ENCODE measurements around the gene PPP1R3D.
"Not testable (repeated sequence)": the region's sequence is repeated elsewhere in the genome, so short reads cannot be mapped to it uniquely, and the experiment has no call there.

PPP1R3D gene, protein sequence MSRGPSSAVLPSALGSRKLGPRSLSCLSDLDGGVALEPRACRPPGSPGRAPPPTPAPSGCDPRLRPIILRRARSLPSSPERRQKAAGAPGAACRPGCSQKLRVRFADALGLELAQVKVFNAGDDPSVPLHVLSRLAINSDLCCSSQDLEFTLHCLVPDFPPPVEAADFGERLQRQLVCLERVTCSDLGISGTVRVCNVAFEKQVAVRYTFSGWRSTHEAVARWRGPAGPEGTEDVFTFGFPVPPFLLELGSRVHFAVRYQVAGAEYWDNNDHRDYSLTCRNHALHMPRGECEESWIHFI

GRCh38 chr20:59940129-59940955, at the start of gene PPP1R3D, which contains the start of gene FAM217B:
Gene PPP1R3D, minus strand, starts transcription at chr20:59940305. Its CDS starts 374 bp downstream, at chr20:59939931.
Gene FAM217B, plus strand, starts transcription at chr20:59940389. Its CDS starts 3,555 bp downstream, at chr20:59943944.
- DNase-seq (ENCODE audit: low spot score) = peak; percentile 93

DNA sequence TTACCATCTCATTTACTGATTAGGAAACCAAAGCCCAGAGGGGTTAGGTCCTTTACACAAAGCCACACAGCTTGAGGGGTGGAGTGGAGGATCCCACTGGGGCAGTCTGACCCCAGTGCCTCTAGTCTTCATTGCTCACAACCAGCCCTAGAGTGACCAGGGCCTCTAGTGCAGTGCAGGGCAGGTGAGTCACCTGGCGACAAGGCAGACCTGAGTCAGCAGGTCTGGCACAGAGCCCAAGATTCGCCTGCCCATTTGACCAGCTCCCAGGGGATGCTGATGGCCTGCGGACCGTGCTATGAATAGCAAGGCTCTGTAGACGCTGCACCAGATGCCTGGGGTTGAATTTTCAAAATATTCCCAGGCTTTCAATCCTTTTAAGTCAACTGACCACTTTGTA, 48.0 kb upstream of the PPP1R3D start:
- no peak for DNase-seq (ENCODE audit: low spot score)

GRCh38 chr20:59987135-59987534, 47.0 kb upstream of the PPP1R3D start:
- no peak for DNase-seq (ENCODE audit: low spot score)

DNA sequence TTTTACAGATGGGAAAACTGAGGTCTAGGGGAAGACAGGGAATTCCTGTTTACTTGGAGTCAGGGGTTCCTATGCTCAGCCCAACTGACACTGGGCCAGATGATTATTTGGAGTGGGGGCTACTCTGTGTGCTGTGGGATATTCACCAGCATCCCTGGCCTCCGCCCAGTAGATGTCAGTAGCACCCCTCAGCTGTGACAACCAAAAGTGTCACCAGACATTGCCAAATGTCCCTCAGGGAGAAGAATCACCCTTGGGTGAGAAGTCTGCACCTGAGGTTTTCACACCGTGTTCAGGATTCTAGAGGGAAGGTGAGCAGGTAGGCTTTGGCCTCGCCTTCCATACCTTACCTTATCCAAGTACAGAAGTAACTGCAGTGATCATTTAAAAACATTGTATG, 45.8 kb upstream of the PPP1R3D start:
- peak; percentile 11 for DNase-seq (ENCODE audit: low spot score)

DNA sequence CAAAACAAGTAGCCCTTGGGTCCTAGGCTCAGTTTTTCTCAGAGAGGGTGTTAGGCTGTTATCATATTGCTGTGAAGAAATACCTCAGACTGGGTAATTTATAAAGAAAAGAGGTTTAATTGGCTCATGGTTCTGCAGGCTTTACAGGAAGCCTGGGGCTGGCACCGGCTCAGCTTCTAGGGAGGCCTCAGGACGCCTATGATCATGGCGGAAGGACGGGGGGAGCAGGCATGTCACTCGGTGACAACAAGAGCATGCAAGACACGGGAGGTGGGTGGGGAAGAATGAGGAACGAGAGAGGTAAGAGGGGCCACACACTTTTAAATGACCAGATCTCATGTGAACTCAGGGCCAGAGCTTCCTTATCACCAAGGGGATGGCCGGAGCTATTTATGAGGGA, 45.1 kb upstream of the PPP1R3D start:
- DNase-seq (ENCODE audit: low spot score) = no peak

- no peak for DNase-seq (ENCODE audit: low spot score)
Observed at GRCh38 chr20:59984541-59984940, 44.4 kb upstream of the PPP1R3D start.

GRCh38 chr20:59983076-59983475, 43.0 kb upstream of the PPP1R3D start:
- DNase-seq (ENCODE audit: low spot score) = no peak

GRCh38 chr20:59977086-59977485, 37.0 kb upstream of the PPP1R3D start:
- no peak for DNase-seq (ENCODE audit: low spot score)

GRCh38 chr20:59976156-59976782, 36.2 kb upstream of the PPP1R3D start:
- no peak for DNase-seq (ENCODE audit: low spot score)

GRCh38 chr20:59972037-59972801, 32.1 kb upstream of the PPP1R3D start:
- DNase-seq (ENCODE audit: low spot score) = no peak

DNA sequence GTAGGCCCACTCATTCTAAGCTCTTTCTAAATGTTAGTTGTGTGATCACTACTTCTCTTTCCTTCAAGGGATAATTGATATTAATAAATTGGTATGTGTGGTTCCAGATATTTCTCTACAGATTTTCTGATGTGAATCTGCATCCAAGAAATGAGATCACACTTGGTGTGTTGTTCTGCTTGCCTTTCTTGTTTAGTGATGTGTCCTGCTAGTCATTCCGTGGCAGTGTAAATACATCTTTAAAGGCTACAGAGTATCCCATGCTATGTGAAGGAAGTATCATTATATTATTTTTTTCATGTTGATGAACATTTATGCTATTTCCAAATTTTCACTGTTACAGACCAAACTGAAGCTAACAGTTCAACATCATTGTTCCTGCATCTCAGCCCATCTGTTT, 31.3 kb upstream of the PPP1R3D start:
- no peak for DNase-seq (ENCODE audit: low spot score)

DNA sequence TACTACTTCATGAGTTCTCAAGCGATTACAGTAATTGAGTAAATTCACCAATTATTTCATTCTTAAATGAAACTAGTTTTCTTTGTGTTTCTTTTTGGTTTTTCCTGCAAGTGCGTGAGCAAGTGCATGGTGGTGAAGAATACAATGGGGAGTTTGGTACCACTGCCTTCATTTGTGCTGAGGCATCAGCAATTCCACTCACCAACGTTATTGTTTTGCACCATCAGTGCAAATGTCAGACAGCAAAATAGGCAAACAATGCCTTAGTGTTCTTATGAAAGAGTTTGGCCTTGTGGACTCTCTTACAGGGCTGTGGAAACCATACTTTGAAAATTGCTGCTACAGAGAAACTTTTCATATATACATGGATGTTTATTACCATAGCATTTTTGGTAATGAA, 26.3 kb upstream of the PPP1R3D start:
- DNase-seq (ENCODE audit: low spot score) = no peak

GRCh38 chr20:59962155-59962554, 22.1 kb upstream of the PPP1R3D start:
- no peak for DNase-seq (ENCODE audit: low spot score)

GRCh38 chr20:59961423-59961822, 21.3 kb upstream of the PPP1R3D start:
- no peak for DNase-seq (ENCODE audit: low spot score)

GRCh38 chr20:59958626-59959025, 18.5 kb upstream of the PPP1R3D start:
- DNase-seq (ENCODE audit: low spot score) = no peak

- no peak for DNase-seq (ENCODE audit: low spot score)
Observed at GRCh38 chr20:59958123-59958522, 18.0 kb upstream of the PPP1R3D start, which contains the start of gene CDH26. Gene CDH26, plus strand, starts transcription at chr20:59958423. Its CDS starts 304 bp downstream, at chr20:59958727.

DNA sequence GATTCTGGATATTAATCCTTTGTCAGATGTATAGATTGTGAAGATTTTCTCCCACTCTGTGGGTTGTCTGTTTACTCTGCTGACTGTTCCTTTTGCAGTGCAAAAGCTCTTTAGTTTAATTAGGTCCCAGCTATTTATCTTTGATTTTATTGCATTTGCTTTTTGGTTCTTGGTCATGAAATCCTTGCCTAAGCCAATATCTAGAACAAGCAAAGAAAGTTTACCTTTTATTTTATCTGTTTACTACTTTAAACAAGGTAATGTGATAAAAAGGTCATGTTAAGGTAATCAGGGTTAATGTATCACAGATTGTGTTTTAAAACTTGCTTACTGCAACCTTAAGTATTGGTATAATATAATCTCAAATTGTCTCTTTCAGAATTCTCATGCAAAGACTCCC, 17.5 kb upstream of the PPP1R3D start:
- DNase-seq (ENCODE audit: low spot score) = not testable (repeated sequence)

DNA sequence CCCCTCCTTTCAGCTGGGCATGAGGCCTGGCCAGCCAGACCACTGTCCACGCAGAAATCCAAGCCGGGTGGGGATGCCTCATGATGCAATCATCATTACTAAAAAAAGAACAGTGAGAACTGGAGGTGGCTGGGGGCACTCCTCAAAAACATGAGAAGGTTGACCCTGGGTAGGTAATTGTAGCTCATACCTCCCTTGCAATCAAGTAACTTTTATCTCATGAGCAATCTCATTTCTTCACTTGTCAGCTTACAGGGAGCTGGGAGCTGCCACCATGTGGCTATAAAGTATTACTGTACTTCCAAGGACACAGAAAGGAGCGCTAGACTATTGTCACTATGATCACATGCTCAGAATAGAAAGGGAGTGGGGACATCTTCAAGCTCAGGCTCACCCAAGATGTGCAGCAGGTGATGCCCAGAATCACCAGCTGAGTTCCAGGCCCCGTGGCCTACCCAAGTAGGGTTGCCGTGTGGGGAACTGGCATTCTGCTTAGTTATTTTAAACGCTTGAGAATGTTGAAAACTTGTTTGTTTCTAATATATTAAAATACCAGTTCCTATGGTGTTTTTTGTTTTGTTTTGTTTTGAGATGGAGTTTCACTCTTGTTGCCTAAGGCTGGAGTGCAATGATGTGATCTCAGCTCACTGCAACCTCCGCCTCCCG, 15.2 kb upstream of the PPP1R3D start:
- DNase-seq (ENCODE audit: low spot score) = no peak

GRCh38 chr20:59954718-59955117, 14.6 kb upstream of the PPP1R3D start:
- DNase-seq (ENCODE audit: low spot score) = no peak

GRCh38 chr20:59949911-59950310, 9.8 kb upstream of the PPP1R3D start:
- DNase-seq (ENCODE audit: low spot score) = no peak

All from activated CD4-positive, alpha-beta T cell treated with anti-CD3 and anti-CD28 coated beads, Interleukin-2, Interleukin-4, amounts not matched to agents 100 ng/mL and 50 ng/mL, durations not matched to agents 16 hours and 8 hours (primary cell).